NCI-H1436 (cell line): ENCODE measurements around the gene RXRA.

Source experiments
- DNase-seq: peaks from one replicate; lab custom pipeline; 2025; lab: John Stamatoyannopoulos, UW

The RXRA gene

GRCh38 chr9:134383148-134383547 lies 56.9 kb downstream of the RXRA start:
- no peak for DNase-seq

- no peak for DNase-seq
Measured at GRCh38 chr9:134384811-134385479, 58.7 kb downstream of the RXRA start.

GRCh38 chr9:134385915-134386314 lies 59.7 kb downstream of the RXRA start:
- no peak for DNase-seq

GRCh38 chr9:134386951-134387831 lies 60.9 kb downstream of the RXRA start:
- DNase-seq, result no peak

GRCh38 chr9:134388289-134388808 lies 62.1 kb downstream of the RXRA start:
- no peak for DNase-seq

GRCh38 chr9:134388976-134389375 lies 62.7 kb downstream of the RXRA start:
- DNase-seq, result no peak

GRCh38 chr9:134389642-134390041 lies 63.4 kb downstream of the RXRA start:
- no peak for DNase-seq

GRCh38 chr9:134390537-134390936 lies 64.3 kb downstream of the RXRA start:
- no peak for DNase-seq

- DNase-seq, result no peak
Measured at GRCh38 chr9:134390947-134391318, 64.7 kb downstream of the RXRA start.

- DNase-seq, result no peak
Measured at GRCh38 chr9:134391319-134392231, 65.3 kb downstream of the RXRA start.

GRCh38 chr9:134392900-134393299 lies 66.6 kb downstream of the RXRA start:
- DNase-seq, result no peak

- DNase-seq, result no peak
Measured at GRCh38 chr9:134393582-134394280, 67.5 kb downstream of the RXRA start.

- DNase-seq, result no peak
Measured at GRCh38 chr9:134395002-134395517, 68.8 kb downstream of the RXRA start.

- DNase-seq, result no peak
Measured at GRCh38 chr9:134395737-134396257, 69.5 kb downstream of the RXRA start.

- DNase-seq, result no peak
Measured at GRCh38 chr9:134396258-134396742, 70.0 kb downstream of the RXRA start.

GRCh38 chr9:134396825-134397224 lies 70.6 kb downstream of the RXRA start:
- no peak for DNase-seq

GRCh38 chr9:134398756-134399155 lies 72.5 kb downstream of the RXRA start:
- no peak for DNase-seq

GRCh38 chr9:134399435-134400056 lies 73.3 kb downstream of the RXRA start:
- no peak for DNase-seq

- DNase-seq, result no peak
Measured at GRCh38 chr9:134400283-134400682, 74.0 kb downstream of the RXRA start.

- no peak for DNase-seq
Measured at GRCh38 chr9:134401391-134401790, 75.1 kb downstream of the RXRA start.
